ENCODE data around the gene MDC1. TPM values are rescaled to one million over a fixed set of nuclear protein-coding genes. Genes with fewer than 3 reads are reported as not detected.

MDC1 gene
- total and polyA plus RNA-seq, 2 experiments from 2014 or later, result 4.9 to 7.1 TPM

GRCh38 chr6:30686009-30686907, 30.8 kb downstream of the MDC1 start, which contains the start of gene PPP1R18:
TSS of gene PPP1R18 (minus strand) at chr6:30686645. CDS start at chr6:30686018, 627 bp downstream.
- in situ Hi-C loops (cut with MboI), result no loop called here
- H3K9ac ChIP-seq, result peak within 1 kb of the TSS; percentile 100
- H3K27ac ChIP-seq, result peak within 1 kb of the TSS; percentile 100
- peak within 1 kb of the TSS; percentile 66 for H2AFZ ChIP-seq
- H3K36me3 ChIP-seq (ENCODE audit: low read depth), result peaks cover 10% of the 10 kb centered on the region
- no peak for TF ChIP-seq EZH2phosphoT487 (IDR thresholded peaks at IDR 0.05; ENCODE audit: insufficient read depth, low read depth)
- no peaks in the 10 kb centered on the region for H3K27me3 ChIP-seq (replicated peaks; ENCODE audit: insufficient read depth)
- H4K20me1 ChIP-seq (ENCODE audit: insufficient read depth), result no peaks in the 10 kb centered on the region
- H3K9me2 ChIP-seq (ENCODE audit: insufficient read depth), result no peaks in the 10 kb centered on the region
- H3K4me1 ChIP-seq (ENCODE audit: insufficient read depth), result peaks cover 32% of the 10 kb centered on the region
- peak; percentile 86 for DNase-seq
- H3K4me3 ChIP-seq, result peak within 1 kb of the TSS; percentile 100
- peak within 1 kb of the TSS; percentile 100 for H3K4me2 ChIP-seq (ENCODE audit: unreplicated experiment)
- H3K9me3 ChIP-seq (ENCODE audit: low read depth), result no peaks in the 10 kb centered on the region
- peaks cover 61% of the 10 kb centered on the region for H3F3A ChIP-seq (ENCODE audit: insufficient read depth)
- peaks cover 83% of the 10 kb centered on the region for H3K79me2 ChIP-seq (ENCODE audit: insufficient read depth)
- 2 to 5% methylated on average over 22 to 41 of the region's 41 CpGs for WGBS, 2 experiments (ENCODE audit: low coverage in 1 of 2, low lambda C conversion rate in 2 of 2, missing lambda C conversion rate in 2 of 2)

- Histone ChIP-seq H3K27ac (peak overlapping the region; percentile 100), H3K4me3 (peak overlapping the region; percentile 100), H3K27me3 (replicated peaks; ENCODE audit: insufficient read depth) (no peaks in the 10 kb centered on the region), H3K4me1 (ENCODE audit: insufficient read depth) (peaks cover 33% of the 10 kb centered on the region), H4K20me1 (ENCODE audit: insufficient read depth) (no peaks in the 10 kb centered on the region), H3K9ac (peak overlapping the region; percentile 100), H3K9me2 (ENCODE audit: insufficient read depth) (no peaks in the 10 kb centered on the region), H2AFZ (no peak overlapping the region), H3K36me3 (ENCODE audit: low read depth) (peaks cover 10% of the 10 kb centered on the region), H3K79me2 (ENCODE audit: insufficient read depth) (peaks cover 92% of the 10 kb centered on the region), H3K4me2 (ENCODE audit: unreplicated experiment) (peak overlapping the region; percentile 100), H3F3A (ENCODE audit: insufficient read depth) (peaks cover 58% of the 10 kb centered on the region), H3K9me3 (ENCODE audit: low read depth) (no peaks in the 10 kb centered on the region)
- DNase-seq, result peak; percentile 60
- TF ChIP-seq EZH2 (IDR thresholded peaks at IDR 0.05; ENCODE audit: insufficient read depth, poor library complexity, severe bottlenecking), result no peak
- WGBS, 2 experiments (ENCODE audit: low coverage in 1 of 2, low lambda C conversion rate in 2 of 2, missing lambda C conversion rate in 2 of 2), result 4 to 5% methylated on average over 29 of the region's 29 CpGs
- in situ Hi-C loops (cut with MboI), result no loop called here
Measured at GRCh38 chr6:30685157-30686008, 31.7 kb downstream of the MDC1 start.

- Histone ChIP-seq H3F3A (ENCODE audit: insufficient read depth) (peaks cover 53% of the 10 kb centered on the region), H3K9me2 (ENCODE audit: insufficient read depth) (no peaks in the 10 kb centered on the region), H4K20me1 (ENCODE audit: insufficient read depth) (no peaks in the 10 kb centered on the region), H3K27ac (peak overlapping the region; percentile 100), H3K9me3 (ENCODE audit: low read depth) (no peaks in the 10 kb centered on the region), H3K79me2 (ENCODE audit: insufficient read depth) (peaks cover 94% of the 10 kb centered on the region), H3K9ac (peak overlapping the region; percentile 100), H3K27me3 (replicated peaks; ENCODE audit: insufficient read depth) (no peaks in the 10 kb centered on the region), H3K4me3 (peak overlapping the region; percentile 100), H3K4me2 (ENCODE audit: unreplicated experiment) (peak overlapping the region; percentile 100), H3K4me1 (ENCODE audit: insufficient read depth) (peaks cover 33% of the 10 kb centered on the region), H3K36me3 (ENCODE audit: low read depth) (peaks cover 10% of the 10 kb centered on the region), H2AFZ (no peak overlapping the region)
- peak; percentile 59 for DNase-seq
- in situ Hi-C loops (cut with MboI), result no loop called here
- no peak for TF ChIP-seq EZH2phosphoT487 (IDR thresholded peaks at IDR 0.05; ENCODE audit: insufficient read depth, low read depth)
- TF ChIP-seq EZH2 (IDR thresholded peaks at IDR 0.05; ENCODE audit: insufficient read depth, poor library complexity, severe bottlenecking), result no peak
- 11 to 13% methylated on average over 16 to 19 of the region's 21 CpGs for WGBS, 2 experiments (ENCODE audit: low coverage in 1 of 2, low lambda C conversion rate in 2 of 2, missing lambda C conversion rate in 2 of 2)
Measured at GRCh38 chr6:30684386-30685156, 32.5 kb downstream of the MDC1 start.

GRCh38 chr6:30683980-30684338, 33.1 kb downstream of the MDC1 start:
- in situ Hi-C loops (cut with MboI), result no loop called here
- Histone ChIP-seq H3F3A (ENCODE audit: insufficient read depth) (peaks cover 50% of the 10 kb centered on the region), H3K27me3 (replicated peaks; ENCODE audit: insufficient read depth) (no peaks in the 10 kb centered on the region), H4K20me1 (ENCODE audit: insufficient read depth) (no peaks in the 10 kb centered on the region), H3K4me1 (ENCODE audit: insufficient read depth) (peaks cover 31% of the 10 kb centered on the region), H3K27ac (peak overlapping the region; percentile 100), H3K9me2 (ENCODE audit: insufficient read depth) (no peaks in the 10 kb centered on the region), H3K9ac (peak overlapping the region; percentile 100), H3K4me3 (peak overlapping the region; percentile 100), H3K79me2 (ENCODE audit: insufficient read depth) (peaks cover 94% of the 10 kb centered on the region), H2AFZ (no peak overlapping the region), H3K9me3 (ENCODE audit: low read depth) (no peaks in the 10 kb centered on the region), H3K4me2 (ENCODE audit: unreplicated experiment) (peak overlapping the region; percentile 100), H3K36me3 (ENCODE audit: low read depth) (peaks cover 10% of the 10 kb centered on the region)
- DNase-seq, result peak; percentile 42
- 0% methylated on average over 2 of the region's 2 CpGs for WGBS, 2 experiments (ENCODE audit: low coverage in 1 of 2, low lambda C conversion rate in 2 of 2, missing lambda C conversion rate in 2 of 2)
- TF ChIP-seq EZH2 (IDR thresholded peaks at IDR 0.05; ENCODE audit: insufficient read depth, poor library complexity, severe bottlenecking) (no peak), EZH2phosphoT487 (IDR thresholded peaks at IDR 0.05; ENCODE audit: insufficient read depth, low read depth) (no peak)
